GM18498 (cell line): Measurements from ENCODE around the gene SIGLEC8.
"Not testable (repeated sequence)": the region's sequence is repeated elsewhere in the genome, so short reads cannot be mapped to it uniquely, and the experiment has no call there.

Source experiments
- ATAC-seq: cut with Tn5 transposase; IDR thresholded peaks from one replicate; pipeline ENCODE4 v1.9.1; 2021; ENCODE audit warnings: mild to moderate bottlenecking, moderate library complexity; ENCODE audit not compliant: unreplicated experiment

Gene SIGLEC8

GRCh38 chr19:51473009-51473707 lies 14.9 kb upstream of the SIGLEC8 start:
- ATAC-seq = no peak

DNA sequence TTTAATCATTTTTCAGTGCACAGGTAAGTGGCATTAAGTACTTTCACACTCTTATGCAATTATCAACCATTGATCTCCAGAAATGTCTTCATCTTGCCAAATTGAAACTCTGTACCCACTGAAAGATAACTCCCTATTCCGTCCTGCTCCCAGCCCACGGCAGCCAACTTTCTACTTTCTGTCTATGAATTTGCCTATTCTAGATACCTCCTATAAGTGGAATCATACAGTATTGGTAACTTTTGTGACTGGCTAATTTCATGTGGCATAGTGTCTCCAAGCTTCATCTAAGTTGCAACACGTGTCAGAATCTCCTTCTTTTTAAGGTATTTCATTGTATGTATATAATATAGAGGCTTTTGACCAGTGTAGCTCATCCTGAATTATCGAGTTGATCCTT lies 14.4 kb upstream of the SIGLEC8 start:
- no peak for ATAC-seq

GRCh38 chr19:51471527-51471926 lies 13.3 kb upstream of the SIGLEC8 start:
- no peak for ATAC-seq

DNA sequence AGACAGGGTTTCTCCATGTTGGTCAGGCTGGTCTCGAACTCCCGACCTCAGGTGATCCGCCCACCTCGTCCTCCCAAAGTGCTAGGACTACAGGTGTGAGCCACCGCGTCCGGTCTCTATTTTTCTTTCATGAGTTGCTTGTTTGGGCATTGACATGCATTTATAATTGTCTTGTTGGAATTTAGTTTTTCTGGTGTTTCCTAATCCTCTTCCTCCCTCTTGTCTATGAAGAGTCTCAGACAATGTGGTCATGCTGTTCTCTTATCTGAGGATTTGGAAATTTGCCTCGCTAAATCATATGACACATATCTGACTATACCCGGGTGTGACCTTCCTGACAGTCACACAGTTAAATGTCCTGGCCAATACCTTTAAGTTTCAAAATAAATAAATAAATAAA lies 12.7 kb upstream of the SIGLEC8 start:
- ATAC-seq = no peak

GRCh38 chr19:51469629-51470028 lies 11.4 kb upstream of the SIGLEC8 start:
- no peak for ATAC-seq

- ATAC-seq = no peak
Observed at GRCh38 chr19:51469162-51469561, 10.9 kb upstream of the SIGLEC8 start.

- no peak for ATAC-seq
Observed at GRCh38 chr19:51468545-51468920, 10.3 kb upstream of the SIGLEC8 start.

GRCh38 chr19:51467864-51468544 lies 9.8 kb upstream of the SIGLEC8 start:
- ATAC-seq = no peak

GRCh38 chr19:51466723-51467122 lies 8.5 kb upstream of the SIGLEC8 start:
- no peak for ATAC-seq

GRCh38 chr19:51463976-51464581 lies 5.8 kb upstream of the SIGLEC8 start:
- ATAC-seq = not testable (repeated sequence)

GRCh38 chr19:51462681-51463080 lies 4.4 kb upstream of the SIGLEC8 start:
- ATAC-seq = no peak

- no peak for ATAC-seq
Observed at GRCh38 chr19:51462276-51462675, 4.0 kb upstream of the SIGLEC8 start.

- ATAC-seq = no peak
Observed at GRCh38 chr19:51461723-51462161, 3.5 kb upstream of the SIGLEC8 start.

DNA sequence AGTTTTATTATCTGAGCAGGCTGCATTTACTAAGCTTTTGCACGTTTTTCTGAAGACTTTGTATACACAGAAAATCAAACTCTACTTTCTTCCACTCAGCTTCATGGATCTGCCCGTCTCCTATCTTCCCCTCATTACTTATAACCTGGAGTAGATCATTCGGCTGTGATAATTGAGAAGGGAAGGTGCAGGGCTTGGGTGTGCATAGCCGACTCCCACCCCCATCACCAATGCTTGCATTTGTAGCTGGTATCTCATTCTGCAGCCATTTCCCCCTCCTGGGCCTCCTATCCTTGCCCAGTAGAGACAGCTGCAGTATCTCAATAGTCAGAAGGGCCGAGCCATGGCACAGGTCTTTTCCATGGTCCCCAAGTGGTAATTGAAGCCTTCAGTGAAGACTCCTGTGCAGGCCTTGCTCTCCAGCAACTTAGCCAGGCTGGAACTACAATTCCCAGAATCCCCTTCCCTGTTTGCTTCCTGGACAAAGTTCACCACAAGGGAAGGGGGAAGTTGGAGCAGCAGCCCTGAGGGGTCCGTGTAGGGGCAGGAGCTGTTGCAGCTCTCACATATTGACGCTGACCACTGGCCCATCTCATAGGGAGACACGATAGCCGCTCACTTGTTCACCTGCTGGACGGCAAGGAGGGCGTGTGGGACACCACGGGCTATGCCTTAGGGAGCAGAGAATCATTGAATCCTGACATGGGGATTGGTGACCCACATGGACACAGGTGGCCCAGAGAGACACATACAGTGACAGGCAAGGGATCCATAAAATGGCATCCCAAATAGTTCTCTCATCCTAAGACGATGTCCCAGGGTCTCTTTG lies 2.1 kb upstream of the SIGLEC8 start:
- ATAC-seq = no peak

- no peak for ATAC-seq
Observed at GRCh38 chr19:51458899-51459505, 748 bp upstream of the SIGLEC8 start.

DNA sequence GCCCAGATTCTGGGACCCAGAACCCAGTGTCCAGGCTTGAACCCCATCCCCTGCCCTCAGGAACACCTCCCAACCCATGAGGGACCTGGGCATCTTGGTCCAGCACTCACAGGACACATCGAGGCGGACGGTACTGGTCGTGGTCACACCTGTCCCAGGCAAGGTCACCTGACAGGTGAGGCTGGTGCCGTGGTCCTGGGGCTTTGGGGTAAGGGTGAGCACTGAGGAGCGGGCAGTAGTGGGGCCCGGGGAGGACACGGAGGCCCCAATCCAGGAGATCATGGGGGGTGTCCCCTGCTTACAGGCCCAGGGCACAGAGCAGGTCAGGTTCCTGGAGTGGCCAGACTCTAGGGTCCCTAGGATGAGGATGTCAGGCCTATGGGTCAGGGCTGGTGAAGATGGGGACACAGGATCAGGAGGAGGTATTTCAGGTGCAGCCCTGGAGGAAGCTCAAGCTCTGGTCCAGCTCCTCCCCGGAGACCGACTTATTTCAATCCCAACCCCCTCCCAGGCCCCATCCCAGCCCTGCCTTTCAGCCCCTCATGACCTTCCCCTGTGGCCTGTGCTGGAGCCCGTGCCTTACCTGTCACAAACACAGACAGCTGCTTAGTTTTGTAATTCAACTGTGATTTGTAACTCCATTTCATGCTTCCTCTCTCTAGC lies 772 bp downstream of the SIGLEC8 start:
- no peak for ATAC-seq

DNA sequence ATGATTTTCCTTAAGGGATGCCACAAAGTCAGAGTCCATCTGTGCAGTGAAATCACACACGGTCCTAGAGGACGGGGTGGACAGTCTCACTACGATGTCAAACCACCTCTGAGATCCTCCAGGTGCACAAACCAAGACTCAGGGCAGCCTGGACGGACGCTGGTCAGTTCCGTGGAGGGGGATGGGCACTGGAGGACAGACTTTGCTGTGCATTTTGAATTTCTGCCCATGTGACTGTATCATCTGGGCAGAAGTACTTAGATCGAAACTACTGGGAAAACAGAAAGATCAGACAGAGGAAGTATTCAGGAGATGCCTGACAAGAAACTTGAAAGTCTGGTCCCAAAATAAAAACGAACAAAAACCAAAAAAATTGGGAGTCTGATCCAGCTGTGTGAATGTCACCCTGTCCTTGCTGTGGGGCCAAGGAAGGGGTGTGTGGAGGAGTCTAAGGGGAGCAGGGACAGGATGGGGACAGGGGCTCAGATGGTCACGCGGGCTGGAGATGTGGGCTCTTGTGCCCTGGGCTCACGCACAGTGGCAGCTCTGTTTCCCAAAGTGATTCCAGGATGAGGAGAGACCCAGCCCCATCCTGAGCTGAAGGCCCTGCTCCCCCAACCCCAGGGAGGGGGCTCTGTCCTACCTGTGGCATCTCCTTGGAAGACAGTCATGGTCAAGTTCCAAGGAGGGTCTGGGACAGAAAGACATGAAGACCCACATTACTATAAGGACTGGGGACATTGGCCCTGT lies 1.5 kb downstream of the SIGLEC8 start:
- no peak for ATAC-seq

DNA sequence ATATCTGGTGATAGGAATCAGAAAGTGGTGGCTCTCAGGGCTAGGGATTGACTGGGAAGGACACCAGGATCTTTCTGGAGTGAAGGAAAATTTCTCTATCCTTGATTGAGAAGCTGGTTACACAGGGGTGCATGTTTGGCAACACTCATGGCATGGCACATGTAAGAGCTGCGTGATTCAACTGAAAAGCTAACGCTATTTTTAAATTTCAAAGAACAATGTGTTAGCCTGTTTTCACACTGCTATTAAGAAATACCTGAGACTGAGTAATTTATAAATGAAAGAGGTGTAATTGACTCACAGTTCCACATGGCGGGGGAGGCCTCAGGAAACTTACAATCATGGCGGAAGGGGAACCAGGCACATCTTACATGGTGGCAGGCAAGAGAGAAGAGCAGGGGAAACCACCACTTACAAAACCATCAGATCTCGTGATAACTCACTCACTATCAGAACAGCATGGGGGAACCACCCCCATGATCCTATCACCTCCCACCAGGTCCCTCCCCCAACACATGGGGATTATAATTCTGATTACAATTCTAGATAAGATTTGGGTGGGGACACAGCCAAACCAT lies 7.4 kb downstream of the SIGLEC8 start:
- ATAC-seq = no peak

DNA sequence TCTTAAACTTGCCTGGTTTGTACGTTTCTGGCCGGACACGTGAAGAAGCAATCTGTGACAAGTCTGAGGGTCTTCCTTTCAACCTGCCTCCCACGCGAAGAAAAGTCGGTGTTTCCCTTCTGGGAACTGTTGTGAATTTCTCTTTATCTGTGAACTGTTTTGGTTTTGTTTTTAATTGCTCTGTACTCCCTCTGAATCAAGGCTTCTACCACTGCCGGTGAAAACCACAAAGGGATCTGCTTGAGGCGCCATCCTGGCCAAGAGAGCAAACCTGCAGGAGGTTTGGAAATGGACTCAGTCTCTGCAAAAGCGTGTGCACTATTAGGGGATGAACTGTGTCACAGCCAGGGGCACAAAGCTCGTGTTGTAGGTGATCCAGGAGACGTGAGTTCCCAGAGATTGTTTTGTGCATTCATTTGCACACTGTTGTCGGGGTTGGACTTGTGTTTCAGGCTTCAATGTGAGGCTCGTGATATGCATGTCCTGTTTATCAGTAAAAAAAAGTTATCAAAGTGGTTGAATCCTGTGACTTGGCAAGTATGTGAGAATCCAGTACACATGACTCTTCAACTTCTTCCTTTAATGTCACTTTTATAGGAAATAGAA lies 9.7 kb downstream of the SIGLEC8 start:
- ATAC-seq = no peak
